ENCODE measurements around the gene LYRM4. TPM values are rescaled to one million over a fixed set of nuclear protein-coding genes. Genes with fewer than 3 reads are reported as not detected.
A peak's percentile ranks its signal among the peaks of the same experiment; 100 is the strongest.

LYRM4 gene
- total RNA-seq, 1 donor from 2014 or later: 28.5 TPM

GRCh38 chr6:5139828-5140771 is 120.7 kb downstream of the LYRM4 start:
- no peak for DNase-seq

GRCh38 chr6:5138995-5139827 is 121.5 kb downstream of the LYRM4 start:
- no peak for DNase-seq
- Histone ChIP-seq H3K4me1 (peaks cover 4% of the 10 kb centered on the region), H3K36me3 (no peaks in the 10 kb centered on the region), H3K4me3 (no peak overlapping the region), H3K27me3 (ENCODE audit: low read depth) (no peaks in the 10 kb centered on the region), H3K27ac (replicated peaks) (no peak overlapping the region), H3K9me3 (replicated peaks) (no peaks in the 10 kb centered on the region)
- TF ChIP-seq, protein P1, sequence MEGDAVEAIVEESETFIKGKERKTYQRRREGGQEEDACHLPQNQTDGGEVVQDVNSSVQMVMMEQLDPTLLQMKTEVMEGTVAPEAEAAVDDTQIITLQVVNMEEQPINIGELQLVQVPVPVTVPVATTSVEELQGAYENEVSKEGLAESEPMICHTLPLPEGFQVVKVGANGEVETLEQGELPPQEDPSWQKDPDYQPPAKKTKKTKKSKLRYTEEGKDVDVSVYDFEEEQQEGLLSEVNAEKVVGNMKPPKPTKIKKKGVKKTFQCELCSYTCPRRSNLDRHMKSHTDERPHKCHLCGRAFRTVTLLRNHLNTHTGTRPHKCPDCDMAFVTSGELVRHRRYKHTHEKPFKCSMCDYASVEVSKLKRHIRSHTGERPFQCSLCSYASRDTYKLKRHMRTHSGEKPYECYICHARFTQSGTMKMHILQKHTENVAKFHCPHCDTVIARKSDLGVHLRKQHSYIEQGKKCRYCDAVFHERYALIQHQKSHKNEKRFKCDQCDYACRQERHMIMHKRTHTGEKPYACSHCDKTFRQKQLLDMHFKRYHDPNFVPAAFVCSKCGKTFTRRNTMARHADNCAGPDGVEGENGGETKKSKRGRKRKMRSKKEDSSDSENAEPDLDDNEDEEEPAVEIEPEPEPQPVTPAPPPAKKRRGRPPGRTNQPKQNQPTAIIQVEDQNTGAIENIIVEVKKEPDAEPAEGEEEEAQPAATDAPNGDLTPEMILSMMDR (IDR thresholded peaks at IDR 0.05; ENCODE audit: borderline replicate concordance): no peak
- intact Hi-C loops (cut with micrococcal nuclease): no loop called here

More at GRCh38 chr6:5139828-5140771, 120.7 kb downstream of the LYRM4 start:
- intact Hi-C loops (cut with micrococcal nuclease): loop anchor here (5.0 to 10.0 kb wide), 3 partner anchors 65 to 1407 kb away; no protein-coding TSS in a partner anchor
- Histone ChIP-seq H3K9me3 (replicated peaks) (no peaks in the 10 kb centered on the region), H3K27me3 (ENCODE audit: low read depth) (no peaks in the 10 kb centered on the region), H3K4me1 (peaks cover 4% of the 10 kb centered on the region), H3K4me3 (no peak overlapping the region), H3K36me3 (no peaks in the 10 kb centered on the region), H3K27ac (replicated peaks) (no peak overlapping the region)
- TF ChIP-seq, protein P1 (IDR thresholded peaks at IDR 0.05; ENCODE audit: borderline replicate concordance): no peak

DNA sequence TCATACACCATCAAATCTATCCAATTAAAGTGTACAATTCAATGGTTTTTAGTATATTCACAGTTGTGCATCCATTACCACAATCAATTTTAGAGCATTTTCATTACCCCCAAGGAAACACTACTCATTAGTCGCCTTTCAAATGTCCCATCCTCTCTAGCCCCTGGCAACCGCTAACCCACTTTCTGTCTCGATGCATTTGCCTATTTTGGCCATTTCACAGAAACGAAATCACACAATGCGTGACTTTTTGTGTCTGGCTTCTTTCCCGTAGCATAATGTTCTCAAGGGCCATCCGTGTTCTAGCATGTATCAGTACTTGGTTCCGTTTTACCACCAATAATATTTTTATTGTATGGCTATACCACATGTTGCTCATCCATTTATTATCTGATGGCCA is 123.9 kb downstream of the LYRM4 start:
- peaks cover 15% of the 10 kb centered on the region for H3K4me1 ChIP-seq
- no peak overlapping the region for H3K4me3 ChIP-seq
- TF ChIP-seq, protein P1 (IDR thresholded peaks at IDR 0.05; ENCODE audit: borderline replicate concordance): no peak
- H3K36me3 ChIP-seq: no peaks in the 10 kb centered on the region
- intact Hi-C loops (cut with micrococcal nuclease): no loop called here
- no peak overlapping the region for H3K27ac ChIP-seq (replicated peaks)
- no peak for DNase-seq
- no peaks in the 10 kb centered on the region for H3K9me3 ChIP-seq (replicated peaks)
- no peaks in the 10 kb centered on the region for H3K27me3 ChIP-seq (ENCODE audit: low read depth)

DNA sequence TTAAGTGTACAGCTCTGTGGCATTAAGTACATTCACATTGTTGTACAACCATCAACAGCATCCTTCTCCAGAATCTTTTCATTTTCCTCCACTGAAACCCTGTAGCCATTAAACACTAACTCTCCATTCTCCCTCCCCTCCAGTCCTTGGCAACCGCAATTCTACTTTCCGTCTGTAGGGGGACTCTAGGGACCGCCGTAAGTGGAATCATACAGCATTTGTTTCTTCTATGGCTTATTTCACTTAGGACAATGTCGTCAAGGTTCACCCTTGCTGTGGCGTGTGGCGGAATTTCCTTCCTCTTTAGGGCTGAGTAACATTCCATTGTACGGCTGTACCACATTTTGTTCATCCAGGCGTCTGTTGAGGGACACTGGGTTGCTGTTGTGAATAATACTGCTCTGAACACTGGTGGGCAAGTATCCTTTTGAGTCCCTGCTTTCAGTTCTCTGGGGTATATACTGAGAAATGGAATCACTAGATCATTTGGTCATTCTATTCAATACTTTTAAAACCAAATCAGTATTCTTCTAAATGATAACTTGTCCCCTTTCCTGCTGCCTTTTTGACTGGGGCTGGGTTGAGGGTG is 124.9 kb downstream of the LYRM4 start:
- intact Hi-C loops (cut with micrococcal nuclease): no loop called here
- Histone ChIP-seq H3K9me3 (replicated peaks) (no peaks in the 10 kb centered on the region), H3K27ac (replicated peaks) (no peak overlapping the region), H3K27me3 (ENCODE audit: low read depth) (no peaks in the 10 kb centered on the region), H3K36me3 (no peaks in the 10 kb centered on the region), H3K4me3 (no peak overlapping the region), H3K4me1 (peaks cover 22% of the 10 kb centered on the region)
- TF ChIP-seq, protein P1 (IDR thresholded peaks at IDR 0.05; ENCODE audit: borderline replicate concordance): peak; percentile 74
- no peak for DNase-seq

DNA sequence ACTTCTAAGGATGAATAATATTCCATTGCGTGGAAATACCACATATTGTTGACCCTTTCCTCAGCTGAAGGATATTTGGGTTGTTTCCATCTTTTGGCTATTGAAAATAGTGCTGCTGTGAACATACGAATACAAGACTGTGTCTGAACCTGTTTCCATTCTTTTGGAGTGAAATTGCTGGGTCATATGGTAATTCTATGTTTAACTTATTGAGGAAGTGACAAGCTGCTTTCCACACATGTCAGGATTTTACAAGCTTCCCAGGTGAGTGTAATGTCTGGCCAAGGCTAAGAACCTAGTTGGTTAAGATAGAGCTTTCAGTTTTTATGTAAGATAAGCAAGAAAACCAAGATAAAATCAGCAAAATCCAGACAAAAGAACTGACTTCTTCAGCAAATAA is 126.8 kb downstream of the LYRM4 start:
- Histone ChIP-seq H3K4me1 (peaks cover 31% of the 10 kb centered on the region), H3K4me3 (no peak overlapping the region), H3K36me3 (no peaks in the 10 kb centered on the region), H3K9me3 (replicated peaks) (no peaks in the 10 kb centered on the region), H3K27me3 (ENCODE audit: low read depth) (no peaks in the 10 kb centered on the region), H3K27ac (replicated peaks) (no peak overlapping the region)
- no peak for DNase-seq
- intact Hi-C loops (cut with micrococcal nuclease): no loop called here
- TF ChIP-seq, protein P1 (IDR thresholded peaks at IDR 0.05; ENCODE audit: borderline replicate concordance): no peak

All from left ventricle myocardium inferior (tissue), 1 donor.